Gastrocnemius medialis (tissue), 4 donors: ENCODE results near the gene TMEM101. TPM values are rescaled to one million over a fixed set of nuclear protein-coding genes. Genes with fewer than 3 reads are reported as not detected.
"Not testable (repeated sequence)": the region's sequence is repeated elsewhere in the genome, so short reads cannot be mapped to it uniquely, and the experiment has no call there.

ENCODE experiments used
- ATAC-seq, 2 donors: fragments of 150-250 bp; one replicate each; pipeline ENCODE4 v1.9.1; 2016
- DNase-seq, 2 donors: peaks; one replicate each; pipeline ENCODE4 v3.0.0-alpha.2; 2019
- H3K27ac ChIP-seq, 4 donors: fragments of 200-600 bp; sonication (generic); 1 replicate in 1 of 4; 2 replicates in 3 of 4; pipeline ENCODE4 v1.5.1; 2016 to 2018; ENCODE audit warnings: mild to moderate bottlenecking in 2 of 4, moderate library complexity in 1 of 4
- H3K27me3 ChIP-seq, 3 donors: fragments of 200-600 bp; sonication (generic) in 2 of 3; 1 replicate in 1 of 3; 2 replicates in 2 of 3; pipeline versions ENCODE4 v1.5.1 to v1.6.0; 2016 to 2019; ENCODE audit warnings: mild to moderate bottlenecking in 1 of 3, moderate library complexity in 1 of 3
- H3K36me3 ChIP-seq, 2 donors: fragments of 200-600 bp; sonication (generic) in 1 of 2; one replicate each; pipeline ENCODE4 v1.5.1; 2017 to 2018
- H3K4me1 ChIP-seq, 2 donors: fragments of 200-600 bp; sonication (generic) in 1 of 2; one replicate each; pipeline ENCODE4 v1.5.1; 2016 to 2017; ENCODE audit warnings: mild to moderate bottlenecking in 2 of 2
- H3K4me3 ChIP-seq, 4 donors: fragments of 200-600 bp; sonication (generic) in 3 of 4; 1 replicate in 1 of 4; 2 replicates in 3 of 4; pipeline ENCODE4 v1.5.1; 2016 to 2019; ENCODE audit warnings: mild to moderate bottlenecking in 2 of 4
- H3K9me3 ChIP-seq, 3 donors: fragments of 200-600 bp; sonication (generic) in 2 of 3; 1 replicate in 1 of 3; 2 replicates in 2 of 3; pipeline ENCODE4 v1.5.1; 2016 to 2019
- POLR2A ChIP-seq, 2 donors: fragments of 450-650 bp; IDR thresholded peaks; one replicate each; pipeline ENCODE4 v1.6.1; 2017; ENCODE audit warnings: antibody characterized with exemption in 2 of 2, mild to moderate bottlenecking in 2 of 2, moderate library complexity in 2 of 2
- in situ Hi-C, 4 donors: fragments of 200-750 bp; cut with MboI; loops; one replicate each; pipeline versions ENCODE4 v1.15.0 to v1.8.0; 2017; ENCODE audit warnings: low sequenced_read_pairs in 4 of 4
- intact Hi-C: fragments of 100-400 bp; cut with DNase I; formaldehyde crosslinking; loops from one replicate; pipeline ENCODE4 v1.15.1; 2023; ENCODE audit warnings: low total_unique reads
- total RNA-seq, 4 donors: library from RNA; depleted of rRNA; stranded (reverse); fragments of >200 nt; gene quantifications; one replicate each; pipeline versions ENCODE4 v1.1.0 to v1.2.3, GENCODE V29; 2016
- TF ChIP-seq, protein P1 (sequence below), 5 experiments: fragments of 450-650 bp in 3 of 5; fragments of 200-600 bp in 2 of 5; sonication (generic) in 2 of 5; IDR thresholded peaks in 4 of 5; conservative IDR thresholded peaks in 1 of 5; 1 replicate in 4 of 5; 2 replicates in 1 of 5; pipeline ENCODE4 v1.5.1; 2016 to 2019; ENCODE audit warnings: antibody characterized with exemption in 5 of 5, mild to moderate bottlenecking in 3 of 5, moderate library complexity in 3 of 5

TMEM101 gene
- total RNA-seq, 4 donors from 2014 or later = 28.8 to 38.3 (median 36.4) TPM

- intact Hi-C loops = no loop called here
- peaks cover 0 to 13% (median 3%) of the 10 kb centered on the region in 3 donors for H3K27me3 ChIP-seq
- no peak overlapping the region for H3K4me3 ChIP-seq
- ATAC-seq = no peak
- TF ChIP-seq POLR2A (IDR thresholded peaks at IDR 0.05) = no peak
- TF ChIP-seq, protein P1, sequence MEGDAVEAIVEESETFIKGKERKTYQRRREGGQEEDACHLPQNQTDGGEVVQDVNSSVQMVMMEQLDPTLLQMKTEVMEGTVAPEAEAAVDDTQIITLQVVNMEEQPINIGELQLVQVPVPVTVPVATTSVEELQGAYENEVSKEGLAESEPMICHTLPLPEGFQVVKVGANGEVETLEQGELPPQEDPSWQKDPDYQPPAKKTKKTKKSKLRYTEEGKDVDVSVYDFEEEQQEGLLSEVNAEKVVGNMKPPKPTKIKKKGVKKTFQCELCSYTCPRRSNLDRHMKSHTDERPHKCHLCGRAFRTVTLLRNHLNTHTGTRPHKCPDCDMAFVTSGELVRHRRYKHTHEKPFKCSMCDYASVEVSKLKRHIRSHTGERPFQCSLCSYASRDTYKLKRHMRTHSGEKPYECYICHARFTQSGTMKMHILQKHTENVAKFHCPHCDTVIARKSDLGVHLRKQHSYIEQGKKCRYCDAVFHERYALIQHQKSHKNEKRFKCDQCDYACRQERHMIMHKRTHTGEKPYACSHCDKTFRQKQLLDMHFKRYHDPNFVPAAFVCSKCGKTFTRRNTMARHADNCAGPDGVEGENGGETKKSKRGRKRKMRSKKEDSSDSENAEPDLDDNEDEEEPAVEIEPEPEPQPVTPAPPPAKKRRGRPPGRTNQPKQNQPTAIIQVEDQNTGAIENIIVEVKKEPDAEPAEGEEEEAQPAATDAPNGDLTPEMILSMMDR (IDR thresholded peaks at IDR 0.05 in 4 of 5, conservative IDR thresholded peaks at IDR 0.05 in 1 of 5) = no peak
- H3K27ac ChIP-seq = no peak overlapping the region
- in situ Hi-C loops = no loop called here
- H3K36me3 ChIP-seq = no peaks in the 10 kb centered on the region
- no peak for DNase-seq
- no peaks in the 10 kb centered on the region for H3K4me1 ChIP-seq
- no peaks in the 10 kb centered on the region for H3K9me3 ChIP-seq
These were observed 44.4 kb downstream of the TMEM101 start for GRCh38 chr17:43970366-43970765.

DNA sequence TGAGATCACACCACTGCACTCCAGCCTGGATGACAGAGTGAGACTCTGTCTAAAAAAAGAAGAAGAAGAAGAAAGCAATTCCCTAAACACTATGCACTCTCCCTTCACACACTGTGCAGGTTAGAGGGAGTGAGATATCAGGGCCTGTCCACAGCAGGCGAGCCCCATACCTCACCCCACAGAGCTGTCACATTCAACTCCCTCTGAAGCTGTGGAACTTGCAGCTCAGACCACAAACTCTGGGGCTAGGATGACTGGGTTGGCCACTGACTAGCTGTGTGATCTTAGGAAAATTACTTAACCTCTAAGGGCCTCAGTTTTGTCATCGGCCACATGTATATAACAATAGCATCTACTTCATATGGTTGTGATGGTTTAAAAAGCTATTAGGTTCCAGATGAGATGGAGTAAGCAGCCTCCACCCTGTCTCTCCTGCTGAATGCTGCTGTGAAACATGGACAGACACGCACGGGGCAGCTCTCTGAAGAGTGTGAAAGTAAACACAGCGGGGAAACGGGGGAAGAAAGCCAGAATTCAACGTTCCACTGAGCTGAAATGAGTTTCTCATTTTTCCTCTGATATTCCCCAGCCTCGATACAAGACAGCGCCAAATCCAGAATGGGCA lies 47.4 kb downstream of the TMEM101 start:
- no peak overlapping the region for H3K4me3 ChIP-seq
- in situ Hi-C loops (no loop called here), intact Hi-C loops (no loop called here)
- H3K27ac ChIP-seq = no peak overlapping the region
- TF ChIP-seq POLR2A (IDR thresholded peaks at IDR 0.05) = no peak
- TF ChIP-seq, protein P1 (IDR thresholded peaks at IDR 0.05 in 4 of 5, conservative IDR thresholded peaks at IDR 0.05 in 1 of 5) = no peak
- DNase-seq (no peak), ATAC-seq (no peak)
- no peaks in the 10 kb centered on the region for H3K36me3 ChIP-seq
- peaks cover 0 to 3% (median 0%) of the 10 kb centered on the region in 3 donors for H3K27me3 ChIP-seq
- H3K9me3 ChIP-seq = no peaks in the 10 kb centered on the region
- no peaks in the 10 kb centered on the region for H3K4me1 ChIP-seq

DNA sequence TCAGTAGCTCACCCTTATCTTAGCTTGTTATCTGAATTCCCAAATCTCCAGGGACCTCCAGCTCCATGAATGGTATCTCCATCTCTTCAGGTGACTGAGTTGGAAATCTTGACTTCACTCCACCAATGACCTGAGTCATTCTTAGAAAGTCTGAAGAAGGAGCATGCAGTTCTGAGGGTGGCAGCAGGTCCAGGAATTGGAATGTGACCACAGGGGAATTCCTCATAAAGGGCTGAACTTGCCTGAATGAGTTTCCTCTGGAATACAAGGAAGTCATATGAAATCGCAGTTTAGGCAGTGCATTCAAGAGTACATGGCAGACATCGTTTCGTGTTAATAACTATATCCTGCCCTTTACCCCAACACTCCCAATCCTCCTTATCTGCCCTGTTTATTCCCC lies 48.5 kb downstream of the TMEM101 start:
- TF ChIP-seq POLR2A (IDR thresholded peaks at IDR 0.05) = no peak
- TF ChIP-seq, protein P1 (IDR thresholded peaks at IDR 0.05 in 4 of 5, conservative IDR thresholded peaks at IDR 0.05 in 1 of 5) = no peak
- DNase-seq = no peak
- in situ Hi-C loops = no loop called here
- Histone ChIP-seq H3K4me3 (no peak overlapping the region), H3K4me1 (no peaks in the 10 kb centered on the region), H3K27ac (no peak overlapping the region), H3K36me3 (no peaks in the 10 kb centered on the region), H3K9me3 (no peaks in the 10 kb centered on the region), H3K27me3 (peaks cover 0 to 3% (median 0%) of the 10 kb centered on the region in 3 donors)
- intact Hi-C loops = no loop called here
- ATAC-seq = no peak

DNA sequence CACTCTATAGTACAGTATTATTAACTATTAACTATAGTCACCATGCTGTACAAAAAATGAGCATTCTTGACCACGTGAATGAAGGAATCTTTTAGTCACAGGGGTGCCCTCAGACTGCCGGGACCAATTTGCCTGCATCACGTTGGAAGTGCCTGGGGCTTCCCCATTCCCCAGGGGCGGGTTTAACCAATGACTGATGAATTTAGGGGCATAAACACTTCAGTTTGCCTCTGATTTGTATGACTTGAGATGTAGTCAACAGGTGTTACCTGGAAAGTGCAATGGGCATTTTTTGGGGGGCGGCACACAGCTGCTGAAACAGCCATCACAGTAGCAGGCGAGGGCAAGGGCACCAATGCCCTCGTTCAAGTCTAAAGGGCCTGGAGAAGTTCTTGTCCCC lies 52.3 kb downstream of the TMEM101 start:
- DNase-seq = no peak
- intact Hi-C loops = no loop called here
- Histone ChIP-seq H3K4me1 (no peaks in the 10 kb centered on the region), H3K4me3 (no peak overlapping the region), H3K27ac (no peak overlapping the region), H3K27me3 (peaks cover 0 to 3% (median 0%) of the 10 kb centered on the region in 3 donors), H3K36me3 (no peaks in the 10 kb centered on the region), H3K9me3 (no peaks in the 10 kb centered on the region)
- TF ChIP-seq POLR2A (IDR thresholded peaks at IDR 0.05) = no peak
- TF ChIP-seq, protein P1 (IDR thresholded peaks at IDR 0.05 in 4 of 5, conservative IDR thresholded peaks at IDR 0.05 in 1 of 5) = no peak
- in situ Hi-C loops = no loop called here
- no peak for ATAC-seq

DNA sequence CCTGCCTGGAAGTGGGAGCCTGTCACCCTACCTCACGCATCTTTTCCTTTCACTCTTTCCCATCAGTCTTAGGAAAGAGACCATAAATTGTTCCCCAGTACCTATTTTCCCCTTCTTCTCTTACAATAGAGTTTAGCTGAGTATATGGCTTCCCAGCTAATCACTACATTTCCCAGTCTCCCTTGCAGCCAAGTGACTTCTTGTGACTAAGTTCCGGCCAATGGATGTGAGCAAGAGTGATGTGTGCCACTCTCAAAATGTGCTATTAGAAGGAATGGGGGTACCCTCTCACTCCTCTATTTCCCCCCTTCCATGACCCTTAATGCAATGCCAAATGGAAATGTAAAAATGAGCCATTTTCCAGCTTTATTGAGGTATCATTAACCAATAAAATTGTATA lies 52.8 kb downstream of the TMEM101 start:
- Histone ChIP-seq H3K4me1 (no peaks in the 10 kb centered on the region), H3K4me3 (no peak overlapping the region), H3K36me3 (no peaks in the 10 kb centered on the region), H3K9me3 (no peaks in the 10 kb centered on the region), H3K27me3 (peaks cover 0 to 3% (median 0%) of the 10 kb centered on the region in 3 donors), H3K27ac (no peak overlapping the region)
- no peak for TF ChIP-seq POLR2A (IDR thresholded peaks at IDR 0.05)
- TF ChIP-seq, protein P1 (IDR thresholded peaks at IDR 0.05 in 4 of 5, conservative IDR thresholded peaks at IDR 0.05 in 1 of 5) = no peak
- ATAC-seq (no peak), DNase-seq (no peak)
- in situ Hi-C loops = no loop called here
- intact Hi-C loops = no loop called here

DNA sequence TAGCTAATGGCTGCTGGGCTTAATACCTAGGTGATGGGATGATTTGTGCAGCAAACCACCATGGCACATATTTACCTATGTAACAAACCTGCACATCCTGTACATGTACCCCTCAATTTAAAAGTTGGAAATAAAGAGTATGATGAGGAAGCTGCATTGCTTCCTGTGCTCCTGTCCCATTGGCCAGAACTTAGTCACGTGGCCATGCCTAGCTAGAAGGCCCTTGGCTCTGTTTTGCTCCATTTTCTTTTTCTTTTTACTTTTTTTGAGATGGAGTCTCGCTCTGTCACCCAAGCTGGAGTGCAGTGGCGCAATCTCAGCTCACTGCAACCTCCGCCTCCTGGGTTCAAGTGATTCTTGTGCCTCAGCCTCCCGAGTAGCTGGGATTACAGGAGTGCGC lies 53.5 kb downstream of the TMEM101 start:
- H3K27ac ChIP-seq, H3K4me1 ChIP-seq, H3K36me3 ChIP-seq, H3K27me3 ChIP-seq, in situ Hi-C loops, H3K9me3 ChIP-seq, ATAC-seq, H3K4me3 ChIP-seq, DNase-seq, intact Hi-C loops: not testable (repeated sequence)
